OCI-M2 (cell line): ENCODE measurements around the gene SPINK1.
"Not testable (repeated sequence)": the region's sequence is repeated elsewhere in the genome, so short reads cannot be mapped to it uniquely, and the experiment has no call there.

Experiments
- DNase-seq: peaks from one replicate; lab custom pipeline; 2025; ENCODE audit not compliant: unreplicated experiment; lab: John Stamatoyannopoulos, UW

SPINK1 gene

GRCh38 chr5:147831465-147831864 lies at the start of gene SPINK1:
SPINK1 (minus strand) TSS chr5:147831671; CDS start chr5:147831577, 94 bp downstream.
- no peak for DNase-seq

GRCh38 chr5:147880487-147880886 lies 49.0 kb upstream of the SPINK1 start:
- DNase-seq: no peak

- DNase-seq: no peak
These were observed 48.3 kb upstream of the SPINK1 start for GRCh38 chr5:147879784-147880183.

GRCh38 chr5:147878066-147878759 lies 46.7 kb upstream of the SPINK1 start, which contains the start of gene SCGB3A2:
SCGB3A2 (plus strand) TSS chr5:147878711; CDS start chr5:147878804, 93 bp downstream.
- DNase-seq: no peak

GRCh38 chr5:147876626-147877025 lies 45.2 kb upstream of the SPINK1 start:
- DNase-seq: no peak

- DNase-seq: no peak
These were observed 44.7 kb upstream of the SPINK1 start for GRCh38 chr5:147876141-147876540.

GRCh38 chr5:147874910-147875367 lies 43.5 kb upstream of the SPINK1 start:
- DNase-seq: no peak

- not testable (repeated sequence) for DNase-seq
These were observed 42.8 kb upstream of the SPINK1 start for GRCh38 chr5:147874118-147874875.

- DNase-seq: not testable (repeated sequence)
These were observed 41.4 kb upstream of the SPINK1 start for GRCh38 chr5:147872744-147873435.

- not testable (repeated sequence) for DNase-seq
These were observed 40.6 kb upstream of the SPINK1 start for GRCh38 chr5:147871980-147872549.

GRCh38 chr5:147869892-147870291 lies 38.4 kb upstream of the SPINK1 start:
- DNase-seq: not testable (repeated sequence)

GRCh38 chr5:147869112-147869511 lies 37.6 kb upstream of the SPINK1 start:
- no peak for DNase-seq

GRCh38 chr5:147863454-147864158 lies 32.1 kb upstream of the SPINK1 start:
- DNase-seq: no peak

- DNase-seq: no peak
These were observed 29.2 kb upstream of the SPINK1 start for GRCh38 chr5:147860641-147861025.

GRCh38 chr5:147859962-147860640 lies 28.6 kb upstream of the SPINK1 start:
- no peak for DNase-seq

- DNase-seq: no peak
These were observed 27.1 kb upstream of the SPINK1 start for GRCh38 chr5:147858565-147858964.

- no peak for DNase-seq
These were observed 26.0 kb upstream of the SPINK1 start for GRCh38 chr5:147857302-147858129.

GRCh38 chr5:147856801-147857200 lies 25.3 kb upstream of the SPINK1 start:
- DNase-seq: no peak

- no peak for DNase-seq
These were observed 24.3 kb upstream of the SPINK1 start for GRCh38 chr5:147855774-147856069.
